HL-60 (cell line): ENCODE measurements around the gene RFTN1.

Experiments used
- DNase-seq, 2 experiments: peaks; one replicate each; pipeline ENCODE4 v3.0.0-alpha.2; 2010 to 2020; ENCODE audit warnings: low read depth in 1 of 2, low spot score in 1 of 2
- H3K27ac ChIP-seq: fragments of 250-450 bp; sonication (Bioruptor Pico); replicated peaks from 2 replicates; pipeline ENCODE4 v1.5.1; 2020; ENCODE audit warnings: mild to moderate bottlenecking, moderate library complexity
- H3K27me3 ChIP-seq: fragments of 250-450 bp; sonication (Bioruptor Pico); 2 replicates; pipeline ENCODE4 v1.5.1; 2021; ENCODE audit warnings: mild to moderate bottlenecking, moderate library complexity; ENCODE audit not compliant: insufficient read depth, poor library complexity, severe bottlenecking
- H3K4me3 ChIP-seq: replicated peaks from 2 replicates; pipeline ENCODE4 v1.5.1; 2011; ENCODE audit warnings: mild to moderate bottlenecking, control low read depth, low read length; ENCODE audit not compliant: insufficient read depth
- CTCF ChIP-seq: IDR thresholded peaks from one replicate; pipeline ENCODE4 v1.5.1; 2011; ENCODE audit warnings: low read length, control low read depth, inconsistent platforms; ENCODE audit not compliant: insufficient read depth
- GABPA ChIP-seq: IDR thresholded peaks from 2 replicates; pipeline ENCODE4 v1.6.1; 2012; ENCODE audit warnings: low read depth
- POLR2AphosphoS5 ChIP-seq: IDR thresholded peaks from 2 replicates; pipeline ENCODE4 v1.6.1; 2012; ENCODE audit warnings: low read depth
- REST ChIP-seq: IDR thresholded peaks from 2 replicates; pipeline ENCODE4 v1.6.1; 2012; ENCODE audit warnings: low read depth; ENCODE audit not compliant: insufficient replicate concordance
- SPI1 ChIP-seq: IDR thresholded peaks from 2 replicates; pipeline ENCODE4 v1.6.1; 2012; ENCODE audit warnings: low read depth, mild to moderate bottlenecking, borderline replicate concordance

RFTN1 gene

DNA sequence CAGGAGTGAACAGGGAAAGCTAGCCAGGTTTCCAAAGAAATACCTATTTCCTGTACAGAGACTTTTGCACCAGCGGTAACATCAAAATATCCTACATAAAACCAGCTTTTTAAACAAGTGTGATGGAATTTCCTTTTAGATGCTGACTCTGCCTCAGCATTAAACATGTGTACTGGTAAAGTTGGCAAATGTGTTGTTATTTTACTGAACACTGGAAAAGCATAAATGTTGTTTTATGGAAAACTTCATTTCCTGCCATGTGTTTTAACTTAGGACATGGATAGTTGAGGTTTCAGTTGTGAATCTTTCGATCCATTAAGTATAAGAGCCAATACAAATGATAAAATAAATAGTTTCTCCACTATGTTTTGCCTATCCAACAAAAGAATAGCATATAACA lies 232.8 kb downstream of the RFTN1 start:
- no peak for TF ChIP-seq GABPA
- no peak for TF ChIP-seq POLR2AphosphoS5
- no peak for TF ChIP-seq REST
- no peak for TF ChIP-seq SPI1
- no peak for TF ChIP-seq CTCF
- Histone ChIP-seq H3K27me3 (no peaks in the 10 kb centered on the region), H3K4me3 (no peak overlapping the region), H3K27ac (no peak overlapping the region)
- no peak for DNase-seq

DNA sequence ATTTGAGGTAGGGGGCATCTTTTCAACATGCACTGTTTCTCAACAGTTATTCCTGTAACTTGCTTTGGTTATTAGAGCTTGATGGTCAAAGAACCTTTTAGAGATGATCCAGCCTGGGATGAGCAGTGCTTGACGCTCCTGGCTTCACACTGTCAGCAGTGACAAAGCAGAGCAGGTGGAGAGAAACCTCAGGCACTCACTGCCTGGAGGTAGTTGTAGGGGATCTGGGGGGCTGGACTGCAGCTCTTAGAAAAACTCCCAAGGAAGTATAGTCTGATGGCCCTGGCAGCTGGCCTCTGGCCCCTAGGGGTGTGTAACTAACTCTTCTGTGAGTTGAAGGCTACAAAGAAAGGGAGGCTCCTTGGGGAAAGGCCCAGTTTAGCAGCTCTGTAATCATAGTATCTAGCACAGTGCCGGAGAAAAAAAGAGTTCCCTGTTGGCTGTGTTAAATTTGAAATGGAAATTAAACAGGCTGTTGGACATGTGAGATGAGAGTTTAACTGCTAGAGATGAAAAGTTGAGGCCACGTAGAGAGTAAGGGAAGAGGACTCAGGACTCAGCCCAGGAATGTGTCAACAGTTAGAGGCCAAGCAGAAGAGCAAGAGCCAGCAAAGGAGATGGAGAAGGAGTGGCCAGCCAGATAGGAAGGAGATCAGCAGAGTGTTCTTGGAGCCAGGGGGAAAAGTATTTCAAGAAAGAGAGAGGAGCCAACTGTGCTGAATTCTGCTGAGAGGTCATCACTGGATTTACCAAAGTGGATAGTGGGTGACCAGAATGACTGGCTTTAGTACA lies 234.3 kb downstream of the RFTN1 start:
- no peak overlapping the region for H3K4me3 ChIP-seq
- no peaks in the 10 kb centered on the region for H3K27me3 ChIP-seq
- TF ChIP-seq CTCF (no peak), POLR2AphosphoS5 (no peak), GABPA (no peak), REST (no peak), SPI1 (no peak)
- no peak for DNase-seq
- H3K27ac ChIP-seq: no peak overlapping the region

DNA sequence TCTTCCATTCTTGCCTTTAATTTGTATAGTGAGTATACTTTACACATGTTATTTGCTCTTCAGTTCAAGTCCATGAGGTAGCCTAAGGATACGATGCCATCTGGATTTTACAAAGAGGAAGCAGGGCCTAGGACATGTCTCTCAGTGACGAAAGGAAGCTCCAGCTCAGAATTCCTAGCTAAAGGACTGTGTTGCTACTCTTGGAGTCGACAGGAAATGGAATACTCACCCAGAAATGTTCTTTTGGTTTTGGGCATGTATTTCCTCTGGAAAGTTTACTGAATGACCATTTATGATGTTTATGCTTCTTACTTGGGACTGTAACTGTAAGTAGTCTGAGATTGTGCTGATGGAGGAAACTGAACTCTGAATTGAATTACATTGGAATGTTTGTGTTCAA lies 236.0 kb downstream of the RFTN1 start:
- no peak for DNase-seq
- Histone ChIP-seq H3K27me3 (no peaks in the 10 kb centered on the region), H3K27ac (no peak overlapping the region), H3K4me3 (no peak overlapping the region)
- TF ChIP-seq REST: no peak
- no peak for TF ChIP-seq GABPA
- no peak for TF ChIP-seq CTCF
- no peak for TF ChIP-seq POLR2AphosphoS5
- no peak for TF ChIP-seq SPI1
